K562 (cell line): ENCODE results near the gene SLC9C2. TPM values are rescaled to one million over a fixed set of nuclear protein-coding genes. Genes with fewer than 3 reads are reported as not detected.

Experiments used
- ATAC-seq: fragments of 200-7000 bp; cut with Tn5 transposase; 3 replicates; pipeline ENCODE4 v1.9.1; 2020; ENCODE audit warnings: moderate library complexity
- BruUV-seq: library from RNA; stranded (reverse); fragments of 400-500 nt; replicated peaks from 2 replicates; lab custom pipeline; 2021; lab: Mats Ljungman, UMichigan
- CTCF ChIA-PET: fragments of 300-600 bp; formaldehyde crosslinking; extraction: SDS; loops from one replicate; lab custom pipeline; 2021; ENCODE audit warnings: low intra/inter-chr PET ratio; lab: Yijun Ruan, JAX
- POLR2A ChIA-PET: fragments of 300-600, 350-650 bp; sonication (Branson Sonifier 250); formaldehyde crosslinking; extraction: SDS; loops from one replicate; lab custom pipeline; 2021; ENCODE audit warnings: antibody characterized with exemption, inconsistent platforms; lab: Yijun Ruan, JAX
- DNase-seq, 4 experiments: peaks; one replicate each; pipeline versions ENCODE4 v3.0.0 to v3.0.0-alpha.2; 2011 to 2018; ENCODE audit warnings: low spot score in 3 of 4, mixed read lengths in 3 of 4; ENCODE audit errors: extremely low read depth in 1 of 4
- FAIRE-seq: peaks from 2 replicates; lab custom pipeline; 2011; peaks lifted over from hg19 to GRCh38; lab: Jason Lieb, UNC
- H2AFZ ChIP-seq: 2 replicates; pipeline ENCODE4 v1.6.0; 2011; ENCODE audit warnings: low read depth, low read length, control low read depth, inconsistent platforms
- H3K27ac ChIP-seq: fragments of 200-600 bp; 3 replicates; pipeline ENCODE4 v1.8.0; 2011; ENCODE audit warnings: low read depth, mild to moderate bottlenecking, control low read depth, inconsistent platforms, low read length, moderate library complexity, mixed read lengths; ENCODE audit errors: extremely low read depth
- H3K27me3 ChIP-seq, 2 experiments: fragments of 300-600 bp in 1 of 2; 2 replicates in 1 of 2; 3 replicates in 1 of 2; pipeline versions ENCODE4 v1.6.0 to v1.8.0; 2011; ENCODE audit warnings: inconsistent platforms in 2 of 2, low read length in 2 of 2, mild to moderate bottlenecking in 1 of 2, mixed read lengths in 1 of 2, moderate library complexity in 1 of 2; ENCODE audit not compliant: control insufficient read depth in 2 of 2, insufficient read depth in 2 of 2
- H3K36me3 ChIP-seq: fragments of 300-600 bp; 3 replicates; pipeline ENCODE4 v1.8.0; 2011; ENCODE audit warnings: mild to moderate bottlenecking, low read length, inconsistent platforms; ENCODE audit not compliant: control insufficient read depth, insufficient read depth
- H3K4me1 ChIP-seq, 2 experiments: fragments of 200-600 bp in 1 of 2; replicated peaks in 1 of 2; 2 replicates in 1 of 2; 3 replicates in 1 of 2; pipeline versions ENCODE4 v1.5.1 to v1.8.0; 2011; ENCODE audit warnings: inconsistent platforms in 2 of 2, low read length in 2 of 2, mild to moderate bottlenecking in 1 of 2, mixed read lengths in 1 of 2, moderate library complexity in 1 of 2; ENCODE audit not compliant: control insufficient read depth in 2 of 2, insufficient read depth in 2 of 2
- H3K4me2 ChIP-seq: 2 replicates; pipeline ENCODE4 v1.6.1; 2011; ENCODE audit warnings: low read length, control low read depth, inconsistent platforms, mixed read lengths; ENCODE audit not compliant: insufficient read depth
- H3K4me3 ChIP-seq: fragments of 200-600 bp; sonication (generic), shearing (Covaris generic); 2 replicates; pipeline ENCODE4 v1.5.1; 2016; ENCODE audit warnings: control low read depth, inconsistent platforms
- H3K79me2 ChIP-seq: fragments of 200-600 bp; 3 replicates; pipeline ENCODE4 v1.8.0; 2011; ENCODE audit warnings: low read length, inconsistent platforms; ENCODE audit not compliant: control insufficient read depth, insufficient read depth
- H3K9ac ChIP-seq, 2 experiments: 2 replicates each; pipeline versions ENCODE4 v1.6.0 to v1.6.1; 2011; ENCODE audit warnings: low read depth in 2 of 2, low read length in 2 of 2, control low read depth in 1 of 2, inconsistent platforms in 1 of 2, mild to moderate bottlenecking in 1 of 2, mixed read lengths in 1 of 2; ENCODE audit not compliant: insufficient read depth in 1 of 2
- H3K9me1 ChIP-seq: one replicate; pipeline ENCODE4 v1.6.0; 2011; ENCODE audit warnings: inconsistent platforms, mild to moderate bottlenecking, low read length, moderate library complexity; ENCODE audit not compliant: control insufficient read depth, insufficient read depth
- H3K9me3 ChIP-seq: replicated peaks from 2 replicates; pipeline ENCODE4 v1.5.1; 2011; ENCODE audit warnings: low read depth, low read length, inconsistent platforms; ENCODE audit not compliant: control insufficient read depth, insufficient read depth
- H4K20me1 ChIP-seq: replicated peaks from 2 replicates; pipeline ENCODE4 v1.6.1; 2011; ENCODE audit warnings: low read length, inconsistent platforms, mixed read lengths; ENCODE audit not compliant: control insufficient read depth, insufficient read depth
- CBFB ChIP-seq: sonication (generic); formaldehyde crosslinking; IDR thresholded peaks from 2 replicates; pipeline ENCODE4 v1.4.0; 2020; ENCODE audit warnings: mild to moderate bottlenecking, missing genetic modification reagents
- WGBS: fragments of 100-300 bp; shearing (Covaris generic); methylation state at CpG from one replicate; pipeline ENCODE4 v1.1.6; 2016; ENCODE audit warnings: low coverage, mixed read lengths; ENCODE audit not compliant: insufficient coverage; ENCODE audit errors: missing lambda C conversion rate; 5-methylcytosine and 5-hydroxymethylcytosine counted together
- in situ Hi-C: fragments of 300-500 bp; cut with MboI; formaldehyde crosslinking; loops from 4 replicates; pipeline ENCODE4 v1.15.0; 2018; ENCODE audit warnings: inconsistent platforms, mixed read lengths
- intact Hi-C: fragments of 100-400 bp; cut with micrococcal nuclease; formaldehyde crosslinking; loops from 2 replicates; pipeline ENCODE4 v1.14.2; 2022
- polyA plus RNA-seq, 8 experiments: library from polyadenylated mRNA; depleted of rRNA in 4 of 8; stranded (reverse) in 5 of 8; unstranded in 3 of 8; fragments of >200 nt; fragmentation: Nextera tagmentation in 2 of 8; fragmentation: Illumina TruSeq in 1 of 8; extraction: Ambion mirVana in 2 of 8; extraction: Trizol in 1 of 8; gene quantifications; 2 replicates each; pipeline versions ENCODE4 v1.2.1 to v1.2.3, GENCODE V29; 2011 to 2014; ENCODE audit warnings: inconsistent platforms in 1 of 8, missing spikeins in 1 of 8
- total RNA-seq, 7 experiments: library from RNA; depleted of rRNA in 6 of 7; stranded (reverse); fragments of >200 nt in 6 of 7; fragmentation: Illumina TruSeq in 2 of 7; extraction: Trizol in 2 of 7; gene quantifications; 2 replicates each; pipeline versions ENCODE4 v1.2.1 to v1.2.3, GENCODE V29; 2011 to 2021; ENCODE audit warnings: low replicate concordance in 1 of 7
- TF ChIP-seq, protein P1 (sequence below): fragments of 450-650 bp; formaldehyde crosslinking; IDR thresholded peaks from 2 replicates; pipeline ENCODE4 v1.4.0; 2022; ENCODE audit warnings: missing genetic modification characterization
- TF ChIP-seq, protein P2 (sequence below): fragments of 450-650 bp; IDR thresholded peaks from 2 replicates; pipeline ENCODE4 v1.6.1; 2016

The SLC9C2 gene
- total and polyA plus RNA-seq, 9 of the 15 experiments (the other 6 are each of a cell fraction or from before 2014, with no cell fraction given), result 0.11 to 0.22 (median 0.15) TPM; not detected in 5

DNA sequence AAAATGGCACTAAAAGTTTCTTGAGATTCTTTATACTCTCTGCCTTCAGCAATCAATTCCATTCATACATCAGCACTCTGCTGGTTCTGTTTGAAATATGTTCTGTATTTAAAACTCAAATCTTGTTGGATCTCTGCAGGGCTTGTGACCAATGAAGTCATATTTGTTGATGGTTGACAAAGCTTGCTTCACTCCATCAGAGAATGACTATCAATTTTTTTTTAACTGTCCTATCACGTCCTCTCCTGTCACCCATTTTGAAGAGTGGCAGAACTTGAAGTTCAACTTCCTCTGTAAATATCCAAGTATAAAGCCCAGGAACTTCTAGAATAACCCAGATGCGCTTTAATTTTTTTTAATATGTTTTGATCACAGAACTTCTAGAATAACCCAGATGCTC is 114.9 kb downstream of the SLC9C2 start:
- DNase-seq (no peak), FAIRE-seq (no peak), ATAC-seq (no peak)
- 82% methylated on average over 2 of the region's 2 CpGs for WGBS
- H4K20me1 ChIP-seq, result no peaks in the 10 kb centered on the region
- ChIA-PET POLR2A (interaction anchor here (0.8 to 2.7 kb wide), 6 partner anchors 9 to 113 kb away, joined by 3 to 39 read pairs (median 4); partner anchors contain the start of gene PRDX6), CTCF (no interaction called here)
- no peaks in the 10 kb centered on the region for H3K9me3 ChIP-seq
- H3K27ac ChIP-seq, result no peak overlapping the region
- no peaks in the 10 kb centered on the region for H3K4me1 ChIP-seq
- H3K36me3 ChIP-seq, result peaks cover 62% of the 10 kb centered on the region
- BruUV-seq, result TSS peak; percentile 17
- H2AFZ ChIP-seq, result no peak overlapping the region
- intact Hi-C loops (no loop called here), in situ Hi-C loops (no loop called here)
- TF ChIP-seq, protein P1, sequence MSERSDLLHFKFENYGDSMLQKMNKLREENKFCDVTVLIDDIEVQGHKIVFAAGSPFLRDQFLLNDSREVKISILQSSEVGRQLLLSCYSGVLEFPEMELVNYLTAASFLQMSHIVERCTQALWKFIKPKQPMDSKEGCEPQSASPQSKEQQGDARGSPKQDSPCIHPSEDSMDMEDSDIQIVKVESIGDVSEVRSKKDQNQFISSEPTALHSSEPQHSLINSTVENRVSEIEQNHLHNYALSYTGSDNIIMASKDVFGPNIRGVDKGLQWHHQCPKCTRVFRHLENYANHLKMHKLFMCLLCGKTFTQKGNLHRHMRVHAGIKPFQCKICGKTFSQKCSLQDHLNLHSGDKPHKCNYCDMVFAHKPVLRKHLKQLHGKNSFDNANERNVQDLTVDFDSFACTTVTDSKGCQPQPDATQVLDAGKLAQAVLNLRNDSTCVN (CRISPR knock-in tag), result no peak
- TF ChIP-seq CBFB (CRISPR knock-in tag), result no peak
- TF ChIP-seq, protein P2, sequence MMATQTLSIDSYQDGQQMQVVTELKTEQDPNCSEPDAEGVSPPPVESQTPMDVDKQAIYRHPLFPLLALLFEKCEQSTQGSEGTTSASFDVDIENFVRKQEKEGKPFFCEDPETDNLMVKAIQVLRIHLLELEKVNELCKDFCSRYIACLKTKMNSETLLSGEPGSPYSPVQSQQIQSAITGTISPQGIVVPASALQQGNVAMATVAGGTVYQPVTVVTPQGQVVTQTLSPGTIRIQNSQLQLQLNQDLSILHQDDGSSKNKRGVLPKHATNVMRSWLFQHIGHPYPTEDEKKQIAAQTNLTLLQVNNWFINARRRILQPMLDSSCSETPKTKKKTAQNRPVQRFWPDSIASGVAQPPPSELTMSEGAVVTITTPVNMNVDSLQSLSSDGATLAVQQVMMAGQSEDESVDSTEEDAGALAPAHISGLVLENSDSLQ, result 0 out of 2 replicates have a peak, but pooled peaks have one; percentile 22
- H3K4me3 ChIP-seq, result no peak overlapping the region
- no peak overlapping the region for H3K9ac ChIP-seq
- H3K9me1 ChIP-seq, result no peaks in the 10 kb centered on the region
- no peak overlapping the region for H3K4me2 ChIP-seq
- no peaks in the 10 kb centered on the region for H3K27me3 ChIP-seq
- peaks cover 5% of the 10 kb centered on the region; the same call in 1 of the 3 replicates for H3K79me2 ChIP-seq
